HAP-1 (cell line): ENCODE measurements around the gene PHACTR1.
"Not testable (repeated sequence)": the region's sequence is repeated elsewhere in the genome, so short reads cannot be mapped to it uniquely, and the experiment has no call there.

Experiments used
- DNase-seq, 2 experiments: peaks; one replicate each; pipeline ENCODE4 v3.0.0-alpha.2; 2016 to 2020; ENCODE audit warnings: low spot score in 2 of 2
- H3K27me3 ChIP-seq: fragments of 250-450 bp; sonication (Bioruptor Pico); 2 replicates; pipeline ENCODE4 v1.5.1; 2020; ENCODE audit warnings: low read depth, mild to moderate bottlenecking, moderate library complexity
- H3K36me3 ChIP-seq: fragments of 250-450 bp; sonication (Bioruptor Pico); replicated peaks from 2 replicates; pipeline ENCODE4 v1.5.1; 2020; ENCODE audit warnings: mild to moderate bottlenecking
- H3K4me1 ChIP-seq: fragments of 250-450 bp; sonication (Bioruptor Pico); 2 replicates; pipeline ENCODE4 v1.5.1; 2020; ENCODE audit warnings: mild to moderate bottlenecking
- H3K4me3 ChIP-seq: fragments of 250-450 bp; sonication (Bioruptor Pico); 2 replicates; pipeline ENCODE4 v1.5.1; 2020; ENCODE audit warnings: mild to moderate bottlenecking, moderate library complexity
- H3K9me3 ChIP-seq: fragments of 250-450 bp; sonication (Bioruptor Pico); 2 replicates; pipeline ENCODE4 v1.5.1; 2020; ENCODE audit warnings: mild to moderate bottlenecking, moderate library complexity
- in situ Hi-C: fragments of 300-500 bp; cut with MboI; formaldehyde crosslinking; loops from 3 replicates; pipeline ENCODE4 v1.14.3; 2020; ENCODE audit warnings: low sequenced_read_pairs, inconsistent platforms, mixed read lengths

PHACTR1 gene

DNA sequence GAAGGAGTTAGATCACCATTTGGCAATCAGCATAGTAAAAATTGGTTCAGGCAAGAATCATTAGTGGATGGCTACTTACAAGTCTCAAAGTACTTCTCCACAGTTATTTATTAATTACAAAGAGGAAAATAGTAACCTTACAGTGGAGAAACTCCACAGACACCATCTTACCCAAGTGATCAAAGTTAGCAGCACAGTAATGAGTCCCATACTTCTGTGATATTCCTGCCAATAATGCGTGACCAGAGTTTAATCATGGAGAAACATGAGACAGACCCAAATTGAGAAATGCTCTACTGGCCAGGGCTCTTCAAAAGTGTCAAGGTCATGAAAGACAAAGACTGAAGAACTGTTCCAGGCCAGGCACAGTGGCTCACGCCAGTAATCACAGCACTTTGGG is 602.3 kb downstream of the PHACTR1 start:
- H3K4me1 ChIP-seq, result no peaks in the 10 kb centered on the region
- no peaks in the 10 kb centered on the region for H3K9me3 ChIP-seq
- no peak overlapping the region for H3K4me3 ChIP-seq
- no peak for DNase-seq
- peaks cover 37% of the 10 kb centered on the region for H3K36me3 ChIP-seq
- in situ Hi-C loops, result no loop called here
- H3K27me3 ChIP-seq, result no peaks in the 10 kb centered on the region

- in situ Hi-C loops, result no loop called here
- DNase-seq, result no peak
Observed at GRCh38 chr6:13319891-13320564, 603.5 kb downstream of the PHACTR1 start.

GRCh38 chr6:13326031-13326586 is 609.5 kb downstream of the PHACTR1 start:
- in situ Hi-C loops, result loop anchor here (25.0 kb wide), 2 partner anchors 261 to 736 kb away; no protein-coding TSS in a partner anchor
- H3K9me3 ChIP-seq, H3K27me3 ChIP-seq, H3K4me3 ChIP-seq, DNase-seq: not testable (repeated sequence)
- peaks cover 14% of the 10 kb centered on the region for H3K36me3 ChIP-seq
- peaks cover 10% of the 10 kb centered on the region for H3K4me1 ChIP-seq

More at GRCh38 chr6:13319891-13320564, 603.5 kb downstream of the PHACTR1 start:
- H3K36me3 ChIP-seq, result peaks cover 34% of the 10 kb centered on the region
- H3K4me1 ChIP-seq, result no peaks in the 10 kb centered on the region
- no peak overlapping the region for H3K4me3 ChIP-seq
- no peaks in the 10 kb centered on the region for H3K9me3 ChIP-seq
- no peaks in the 10 kb centered on the region for H3K27me3 ChIP-seq

GRCh38 chr6:13327691-13328075 is 611.1 kb downstream of the PHACTR1 start:
- peak; percentile 28 to 35 for DNase-seq
- peak overlapping the region; percentile 80 for H3K4me3 ChIP-seq
- H3K36me3 ChIP-seq, result peaks cover 11% of the 10 kb centered on the region
- peaks cover 10% of the 10 kb centered on the region for H3K4me1 ChIP-seq
- no peaks in the 10 kb centered on the region for H3K27me3 ChIP-seq
- in situ Hi-C loops, result loop anchor here (25.0 kb wide), 2 partner anchors 260 to 735 kb away; no protein-coding TSS in a partner anchor
- H3K9me3 ChIP-seq, result no peaks in the 10 kb centered on the region

- H3K27me3 ChIP-seq, result no peaks in the 10 kb centered on the region
- no peaks in the 10 kb centered on the region for H3K9me3 ChIP-seq
- in situ Hi-C loops, result loop anchor here (25.0 kb wide), 2 partner anchors 259 to 734 kb away; no protein-coding TSS in a partner anchor
- peak; percentile 84 to 95 for DNase-seq
- peak within 1 kb of the TSS; percentile 80 for H3K4me3 ChIP-seq
- H3K36me3 ChIP-seq, result peaks cover 11% of the 10 kb centered on the region
- H3K4me1 ChIP-seq, result peaks cover 10% of the 10 kb centered on the region
Observed at GRCh38 chr6:13328076-13328874, 611.7 kb downstream of the PHACTR1 start, which contains the start of gene TBC1D7. TSS of gene TBC1D7 (minus strand) at chr6:13328537. CDS start at chr6:13326898, 1,639 bp downstream.

- no peaks in the 10 kb centered on the region for H3K27me3 ChIP-seq
- no peak for DNase-seq
- H3K36me3 ChIP-seq, result peaks cover 5% of the 10 kb centered on the region
- no peaks in the 10 kb centered on the region for H3K9me3 ChIP-seq
- peak overlapping the region; percentile 80 for H3K4me3 ChIP-seq
- in situ Hi-C loops, result loop anchor here (25.0 kb wide), 2 partner anchors 258 to 733 kb away; no protein-coding TSS in a partner anchor
- peaks cover 10% of the 10 kb centered on the region for H3K4me1 ChIP-seq
Observed at GRCh38 chr6:13328875-13329183, 612.3 kb downstream of the PHACTR1 start.

DNA sequence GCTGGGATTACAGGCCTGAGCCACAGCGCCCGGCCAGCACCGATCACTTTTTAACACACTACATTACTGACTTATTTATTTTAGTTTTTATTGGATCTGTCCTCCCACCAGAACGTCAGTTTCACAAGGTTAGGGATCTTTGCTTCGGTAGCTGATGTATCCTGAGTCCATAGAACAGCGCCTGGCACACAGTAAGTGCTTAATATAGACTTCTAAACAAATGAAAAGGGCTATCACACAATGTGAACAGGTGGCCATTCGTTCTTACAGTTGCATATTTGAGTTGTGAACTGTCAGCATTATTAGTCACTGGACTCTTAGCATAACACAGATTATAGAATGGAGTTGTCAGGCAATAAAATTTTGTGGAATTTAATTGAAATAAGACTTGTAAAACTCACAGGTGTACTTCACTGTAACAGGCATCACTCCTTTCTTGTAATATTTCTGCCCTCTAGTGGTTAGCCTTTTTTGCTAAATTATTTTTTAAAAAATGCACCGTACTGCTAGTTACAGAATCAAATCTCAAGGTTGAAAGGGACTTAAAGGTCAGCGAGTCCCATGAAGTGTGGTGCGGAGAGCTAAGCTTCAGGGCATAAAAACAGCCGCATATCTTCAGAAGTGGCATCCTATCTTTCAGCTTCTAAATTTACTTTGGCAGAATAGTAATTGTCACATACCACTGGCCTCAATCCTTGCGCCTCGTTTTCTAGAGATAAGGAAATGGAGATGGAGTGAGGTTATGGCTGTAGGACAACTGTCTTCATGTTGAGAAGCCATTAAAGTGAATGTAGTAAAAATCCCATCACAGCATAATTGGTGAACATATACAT is 615.2 kb downstream of the PHACTR1 start:
- peaks cover 12% of the 10 kb centered on the region for H3K4me1 ChIP-seq
- H3K36me3 ChIP-seq, result no peaks in the 10 kb centered on the region
- in situ Hi-C loops, result loop anchor here (10.0 to 25.0 kb wide), 3 partner anchors 153 to 731 kb away; partner anchors contain the start of gene GFOD1
- H3K9me3 ChIP-seq, result no peaks in the 10 kb centered on the region
- H3K4me3 ChIP-seq, result no peak overlapping the region
- peak; percentile 9 to 51 for DNase-seq
- no peaks in the 10 kb centered on the region for H3K27me3 ChIP-seq

GRCh38 chr6:13332349-13332706 is 615.8 kb downstream of the PHACTR1 start:
- Histone ChIP-seq H3K27me3 (no peaks in the 10 kb centered on the region), H3K4me1 (peaks cover 8% of the 10 kb centered on the region), H3K4me3 (no peak overlapping the region), H3K36me3 (no peaks in the 10 kb centered on the region), H3K9me3 (no peaks in the 10 kb centered on the region)
- in situ Hi-C loops, result loop anchor here (10.0 to 25.0 kb wide), 3 partner anchors 152 to 730 kb away; partner anchors contain the start of gene GFOD1
- no peak for DNase-seq

DNA sequence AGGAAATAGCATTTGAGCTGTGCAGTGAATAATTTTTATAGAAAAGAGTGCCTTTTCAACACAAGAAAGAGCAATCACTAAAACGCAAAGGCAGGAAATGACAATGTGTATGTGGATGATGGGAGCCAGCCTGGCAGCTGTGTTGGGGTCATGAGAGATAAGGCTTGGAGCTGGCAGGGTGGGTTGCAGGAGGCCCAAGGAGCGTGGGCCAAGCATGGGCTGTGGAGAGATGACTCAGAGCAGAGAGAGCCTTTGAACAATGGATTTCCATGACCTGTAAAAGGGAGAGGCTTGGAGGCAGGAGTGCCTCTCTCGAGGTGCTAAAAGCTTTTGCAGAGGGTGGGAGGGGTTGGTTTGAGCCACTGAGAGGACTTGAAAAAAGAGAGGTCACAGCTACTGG is 618.4 kb downstream of the PHACTR1 start:
- H3K9me3 ChIP-seq, result no peaks in the 10 kb centered on the region
- peaks cover 2% of the 10 kb centered on the region for H3K4me1 ChIP-seq
- H3K27me3 ChIP-seq, result no peaks in the 10 kb centered on the region
- DNase-seq, result no peak
- in situ Hi-C loops, result loop anchor here (10.0 to 25.0 kb wide), 3 partner anchors 150 to 727 kb away; partner anchors contain the start of gene GFOD1
- no peak overlapping the region for H3K4me3 ChIP-seq
- H3K36me3 ChIP-seq, result no peaks in the 10 kb centered on the region

DNA sequence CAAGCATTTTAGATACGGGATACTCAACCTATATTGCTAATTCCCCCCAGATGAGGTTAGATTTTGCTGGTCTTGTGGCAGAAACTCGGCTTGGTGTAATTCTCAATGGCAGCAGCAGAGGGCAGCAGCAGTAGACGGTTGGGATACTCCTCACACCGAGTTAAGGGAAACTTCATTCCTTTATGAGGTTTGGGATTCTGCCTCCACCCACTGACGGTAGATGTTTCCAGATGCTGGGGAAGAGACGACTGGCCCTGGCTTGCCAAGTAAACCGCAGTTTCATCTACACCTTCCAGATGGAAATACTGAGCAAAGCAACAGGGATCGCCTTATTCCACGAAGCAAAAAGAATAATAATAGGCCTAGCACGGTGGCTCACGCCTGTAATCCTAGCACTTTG is 620.0 kb downstream of the PHACTR1 start:
- Histone ChIP-seq H3K9me3 (no peaks in the 10 kb centered on the region), H3K4me3 (no peak overlapping the region), H3K27me3 (no peaks in the 10 kb centered on the region), H3K4me1 (peaks cover 2% of the 10 kb centered on the region), H3K36me3 (no peaks in the 10 kb centered on the region)
- DNase-seq, result peak; percentile 81 to 92
- in situ Hi-C loops, result loop anchor here (10.0 to 25.0 kb wide), 3 partner anchors 148 to 726 kb away; partner anchors contain the start of gene GFOD1

- no peaks in the 10 kb centered on the region for H3K36me3 ChIP-seq
- H3K9me3 ChIP-seq, result no peaks in the 10 kb centered on the region
- peaks cover 2% of the 10 kb centered on the region for H3K4me1 ChIP-seq
- H3K27me3 ChIP-seq, result no peaks in the 10 kb centered on the region
- DNase-seq, result no peak
- in situ Hi-C loops, result loop anchor here (10.0 to 25.0 kb wide), 3 partner anchors 147 to 724 kb away; partner anchors contain the start of gene GFOD1
- H3K4me3 ChIP-seq, result no peak overlapping the region
Observed at GRCh38 chr6:13338038-13338437, 621.5 kb downstream of the PHACTR1 start.
